Measurements from ENCODE around the gene RPS15.

Gene RPS15

DNA sequence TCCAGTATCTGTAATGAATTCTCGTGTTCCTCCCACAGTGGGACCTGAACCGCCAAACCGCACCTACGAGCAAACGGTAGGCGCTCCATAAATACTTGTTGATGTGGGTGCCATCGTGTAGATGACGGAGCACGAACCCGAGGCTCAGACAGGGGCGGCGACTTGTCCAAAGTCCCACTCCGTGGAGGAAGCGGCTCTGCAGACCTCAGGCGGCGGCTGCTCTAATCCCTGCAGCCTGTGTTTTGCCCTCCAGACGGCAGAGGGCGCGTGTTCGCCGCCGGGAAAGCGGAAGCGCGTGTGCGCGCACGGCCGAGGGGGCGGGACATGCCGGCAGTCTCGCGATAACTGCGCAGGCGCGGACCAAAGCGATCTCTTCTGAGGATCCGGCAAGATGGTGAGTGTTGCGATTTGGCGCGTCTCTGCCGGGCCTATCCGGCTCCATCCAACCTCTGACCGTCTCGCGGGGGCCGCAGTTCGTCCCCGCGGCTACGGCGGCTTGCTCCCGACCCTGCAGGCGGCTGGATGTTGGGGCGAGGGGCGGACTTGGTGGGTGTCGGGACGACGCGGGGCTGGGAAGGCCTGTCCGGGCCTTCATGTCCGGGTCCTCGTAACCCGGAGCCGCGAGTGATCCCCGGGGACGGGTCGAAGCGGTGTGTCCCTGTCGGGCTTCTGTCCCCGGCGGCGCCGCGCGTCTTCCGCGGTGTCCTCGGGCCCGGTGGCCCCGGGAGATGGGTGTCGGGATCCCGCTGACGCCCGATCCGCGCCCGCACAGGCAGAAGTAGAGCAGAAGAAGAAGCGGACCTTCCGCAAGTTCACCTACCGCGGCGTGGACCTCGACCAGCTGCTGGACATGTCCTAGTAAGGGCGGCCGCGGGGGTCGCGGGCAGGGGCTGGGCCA, at the start of gene RPS15:
Gene RPS15 (plus strand): TSS at position 362 of the 898 bp plus-strand sequence. CDS start 30 bp downstream, at position 392.
- peak; percentile 90 to 95 (median 93) for DNase-seq (ENCODE audit: low read depth in 2 of 3, low spot score in 1 of 3)

- no peak for DNase-seq (ENCODE audit: low read depth in 2 of 3, low spot score in 1 of 3)
Observed at GRCh38 chr19:1388637-1389026, 49.6 kb upstream of the RPS15 start.

DNA sequence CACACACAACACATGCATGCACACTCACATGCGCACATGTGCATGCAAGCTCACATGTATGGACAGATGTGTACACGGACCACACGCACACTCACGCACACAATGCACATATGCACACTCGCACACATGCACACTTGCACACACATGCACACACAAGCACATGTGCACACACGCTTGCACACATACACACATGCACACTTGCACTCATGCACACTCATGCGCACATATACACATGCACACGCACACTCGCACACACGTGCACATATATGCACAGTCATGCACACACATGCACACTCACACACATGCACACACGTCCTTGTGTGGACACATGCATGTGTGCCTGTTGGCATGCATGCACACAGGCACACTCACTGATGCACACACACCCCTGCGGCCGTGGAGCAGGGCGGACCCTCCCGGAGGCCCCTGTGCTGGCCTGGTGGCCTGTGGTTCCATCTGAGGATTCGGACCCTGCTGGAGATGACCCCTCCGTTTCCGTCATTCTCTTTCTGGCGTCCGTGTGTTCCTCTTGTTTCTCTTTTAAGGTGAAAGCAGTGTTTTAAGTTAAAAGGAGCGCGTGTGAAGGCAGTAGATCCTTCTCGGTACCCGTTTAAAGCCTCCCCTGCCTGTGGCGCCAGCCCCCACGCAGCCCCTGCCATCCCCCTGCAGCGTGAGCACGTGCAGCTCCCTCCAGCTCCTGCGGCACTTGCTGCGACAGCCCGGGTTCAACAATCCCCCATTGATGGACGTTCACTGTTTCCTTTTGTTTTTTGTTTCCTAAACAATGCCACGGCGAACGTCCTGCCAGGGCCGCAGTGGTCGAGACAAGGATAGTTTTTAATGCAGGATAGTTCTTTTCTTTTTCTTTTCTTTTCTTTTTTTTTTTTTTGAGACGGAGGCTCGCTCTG, 48.9 kb upstream of the RPS15 start:
- DNase-seq (ENCODE audit: low read depth in 2 of 3, low spot score in 1 of 3), result no peak

DNA sequence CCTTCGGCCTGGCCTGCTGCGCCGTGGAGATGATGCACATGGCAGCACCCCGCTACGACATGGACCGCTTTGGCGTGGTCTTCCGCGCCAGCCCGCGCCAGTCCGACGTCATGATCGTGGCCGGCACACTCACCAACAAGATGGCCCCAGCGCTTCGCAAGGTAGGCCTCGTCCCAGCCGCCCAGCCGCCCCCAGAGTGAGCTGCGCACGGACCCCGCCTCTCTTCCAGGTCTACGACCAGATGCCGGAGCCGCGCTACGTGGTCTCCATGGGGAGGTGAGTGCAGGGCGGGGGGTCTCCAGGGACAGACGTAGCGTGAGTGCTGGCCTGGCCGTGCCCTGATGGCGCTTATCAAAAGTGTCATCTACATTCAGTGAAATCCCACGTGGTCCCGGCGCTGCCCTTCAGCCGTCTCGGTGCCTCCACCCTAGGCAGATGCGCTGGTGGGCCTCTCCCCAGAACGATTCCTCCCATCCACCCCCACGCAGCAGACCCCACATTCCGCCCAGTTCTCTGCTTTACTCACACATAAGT, 47.2 kb upstream of the RPS15 start:
- DNase-seq (ENCODE audit: low read depth in 2 of 3, low spot score in 1 of 3), result no peak

GRCh38 chr19:1392407-1392806, 45.8 kb upstream of the RPS15 start:
- DNase-seq (ENCODE audit: low read depth in 2 of 3, low spot score in 1 of 3), result no peak

DNA sequence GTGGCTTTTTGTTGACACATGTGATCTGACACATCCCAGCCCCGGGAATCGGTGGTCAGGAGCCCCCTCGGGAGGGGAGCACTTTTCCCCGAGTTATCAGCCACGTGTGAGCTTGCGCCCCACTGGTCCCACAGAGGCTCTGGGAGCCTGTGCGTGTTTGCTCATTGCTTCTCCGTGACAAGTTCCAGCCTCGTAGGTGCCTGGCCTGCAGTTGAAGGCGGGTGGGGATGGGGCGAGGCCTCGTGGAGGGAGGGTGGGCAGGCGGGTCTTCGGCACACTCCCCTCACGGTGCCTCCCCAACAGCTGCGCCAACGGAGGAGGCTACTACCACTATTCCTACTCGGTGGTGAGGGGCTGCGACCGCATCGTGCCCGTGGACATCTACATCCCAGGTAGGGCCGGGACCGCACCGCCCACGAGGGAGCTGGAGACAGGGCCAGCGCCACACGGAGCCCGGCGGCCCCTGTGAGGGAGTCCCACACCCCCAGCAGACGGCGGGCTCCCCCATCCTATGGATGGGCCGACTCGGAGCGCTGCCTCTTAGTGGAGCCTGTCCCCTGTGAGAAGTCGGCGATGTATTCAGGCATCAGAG, 45.2 kb upstream of the RPS15 start:
- no peak for DNase-seq (ENCODE audit: low read depth in 2 of 3, low spot score in 1 of 3)

GRCh38 chr19:1393841-1394240, 44.4 kb upstream of the RPS15 start:
- DNase-seq (ENCODE audit: low read depth in 2 of 3, low spot score in 1 of 3), result no peak

DNA sequence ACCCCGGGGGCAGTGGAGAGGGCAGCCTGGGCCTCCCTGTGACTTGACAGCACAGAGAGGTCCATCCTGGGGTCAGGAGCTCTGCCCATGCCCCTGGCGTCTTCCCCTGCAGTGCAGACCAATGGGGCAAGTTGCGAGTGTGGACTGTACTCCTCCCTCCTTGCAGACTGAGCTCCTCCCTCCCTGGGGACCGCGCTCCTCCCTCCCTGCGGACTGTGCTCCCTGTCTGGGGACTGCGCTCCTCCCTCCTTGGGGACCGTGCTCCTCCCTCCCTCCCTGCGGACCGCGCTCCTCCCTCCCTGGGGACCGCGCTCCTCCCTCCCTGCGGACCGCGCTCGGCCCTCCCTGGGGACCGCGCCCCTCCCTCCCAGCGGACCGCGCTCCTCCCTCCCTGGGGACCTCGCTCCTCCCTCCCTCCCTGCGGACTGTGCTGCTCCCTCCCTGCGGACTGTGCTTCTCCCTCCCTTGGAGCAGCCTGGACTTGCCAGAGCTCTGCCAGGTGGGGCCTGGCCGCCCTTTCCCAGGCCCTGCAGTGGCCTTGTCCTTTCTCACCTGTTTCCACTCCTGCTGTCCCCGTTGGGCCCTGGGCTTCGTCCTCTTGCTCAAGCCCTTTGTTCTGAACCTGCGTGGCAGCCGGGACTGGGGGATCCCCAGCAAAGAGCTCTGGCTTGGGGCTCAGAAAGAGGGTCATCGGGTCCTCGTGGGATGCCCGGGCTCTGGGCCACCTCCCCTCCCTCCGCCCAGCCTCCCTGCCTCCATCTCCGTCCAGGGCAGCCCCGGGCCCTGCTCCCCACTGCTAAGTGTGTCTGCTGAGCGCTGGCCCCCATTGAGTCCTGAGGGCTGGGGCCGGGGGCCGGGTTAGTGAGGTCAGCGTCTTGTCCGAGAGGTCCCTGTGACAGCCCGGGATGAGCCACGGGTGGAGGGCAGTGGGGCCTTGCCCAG, 43.7 kb upstream of the RPS15 start:
- DNase-seq (ENCODE audit: low read depth in 2 of 3, low spot score in 1 of 3), result no peak

GRCh38 chr19:1395194-1396018, 42.8 kb upstream of the RPS15 start:
- no peak for DNase-seq (ENCODE audit: low read depth in 2 of 3, low spot score in 1 of 3)

- no peak for DNase-seq (ENCODE audit: low read depth in 2 of 3, low spot score in 1 of 3)
Observed at GRCh38 chr19:1396019-1396767, 42.0 kb upstream of the RPS15 start.

DNA sequence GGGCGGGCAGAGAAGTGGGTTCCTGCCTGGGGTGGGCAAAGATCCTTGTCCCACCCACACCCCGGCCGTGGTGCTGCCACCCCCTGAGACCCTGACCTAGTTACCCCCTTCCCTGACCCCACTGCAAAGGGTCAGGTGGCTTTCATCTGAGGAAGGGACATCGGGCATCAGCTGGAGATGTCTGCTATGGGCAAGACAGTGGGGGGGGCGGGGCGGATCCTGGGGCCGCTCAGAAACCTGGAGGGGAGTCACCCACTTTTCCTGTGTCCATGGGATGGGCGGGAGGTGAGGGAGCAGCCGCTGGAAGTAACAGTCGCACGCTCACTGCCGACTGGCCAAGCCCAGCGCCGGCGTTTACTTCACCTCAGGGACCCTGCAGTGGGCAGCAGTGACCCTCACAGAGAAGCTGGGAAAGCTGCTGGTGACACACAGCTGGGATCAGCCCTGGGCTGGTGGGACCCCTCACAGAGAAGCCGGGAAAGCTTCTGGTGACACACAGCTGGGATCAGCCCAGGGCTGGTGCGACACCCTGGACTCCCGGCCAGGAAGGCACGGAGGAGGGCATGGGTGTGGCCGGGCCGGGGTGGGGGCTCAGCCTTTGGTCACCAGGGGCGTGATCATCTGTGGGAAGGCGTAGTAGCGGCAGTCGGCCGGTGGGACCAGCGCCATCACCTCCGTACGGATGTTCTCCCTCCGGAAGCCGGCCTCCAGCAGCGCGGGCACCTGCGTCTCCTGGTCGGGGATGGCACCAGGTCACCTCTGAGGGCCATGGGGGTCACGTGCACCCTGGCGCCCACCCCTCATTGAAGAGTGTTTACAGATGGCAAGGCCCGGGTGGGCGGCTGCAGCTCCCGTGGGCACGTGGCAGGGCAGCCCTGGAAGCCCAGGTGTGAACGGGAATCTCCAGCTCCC, 41.2 kb upstream of the RPS15 start:
- DNase-seq (ENCODE audit: low read depth in 2 of 3, low spot score in 1 of 3), result no peak

DNA sequence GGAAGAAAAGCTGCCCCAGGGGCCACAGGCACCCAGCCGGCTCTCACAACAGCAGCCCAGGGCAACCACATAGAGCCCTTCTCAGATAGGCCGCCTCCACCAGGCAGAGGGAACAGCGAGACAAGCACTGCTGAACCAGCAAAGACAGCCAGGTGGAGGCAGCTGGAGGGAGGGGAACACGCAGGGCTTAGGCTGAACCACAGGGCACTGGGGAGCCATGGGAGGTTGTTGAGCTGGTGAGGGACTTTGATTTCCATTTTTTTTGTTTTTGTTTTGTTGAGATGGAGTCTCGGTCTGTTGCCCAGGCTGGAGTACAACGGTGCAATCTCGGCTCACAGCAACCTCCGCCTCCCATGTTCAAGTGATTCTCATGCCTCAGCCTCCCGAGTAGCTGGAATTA, 40.4 kb upstream of the RPS15 start:
- no peak for DNase-seq (ENCODE audit: low read depth in 2 of 3, low spot score in 1 of 3)

DNA sequence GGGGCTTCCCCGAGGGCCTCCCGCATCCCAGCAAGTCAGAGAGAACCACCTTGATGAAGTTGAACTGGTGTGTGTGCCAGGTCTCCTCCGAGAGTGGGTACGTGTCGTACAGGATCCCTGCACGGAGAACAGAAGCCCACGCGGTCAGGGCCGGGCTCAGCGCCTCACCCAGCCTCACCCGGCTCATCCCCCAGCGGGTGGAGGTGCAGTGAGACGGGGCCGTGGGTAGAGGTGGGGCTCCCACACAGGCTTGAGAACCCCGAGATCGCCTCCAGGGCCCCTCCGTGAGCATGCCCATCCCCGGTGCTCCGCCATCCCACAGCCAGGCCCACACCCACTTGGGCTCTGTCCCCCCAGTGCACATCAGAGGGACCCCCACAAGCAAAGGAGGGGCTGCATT, 39.1 kb upstream of the RPS15 start:
- DNase-seq (ENCODE audit: low read depth in 2 of 3, low spot score in 1 of 3), result no peak

DNA sequence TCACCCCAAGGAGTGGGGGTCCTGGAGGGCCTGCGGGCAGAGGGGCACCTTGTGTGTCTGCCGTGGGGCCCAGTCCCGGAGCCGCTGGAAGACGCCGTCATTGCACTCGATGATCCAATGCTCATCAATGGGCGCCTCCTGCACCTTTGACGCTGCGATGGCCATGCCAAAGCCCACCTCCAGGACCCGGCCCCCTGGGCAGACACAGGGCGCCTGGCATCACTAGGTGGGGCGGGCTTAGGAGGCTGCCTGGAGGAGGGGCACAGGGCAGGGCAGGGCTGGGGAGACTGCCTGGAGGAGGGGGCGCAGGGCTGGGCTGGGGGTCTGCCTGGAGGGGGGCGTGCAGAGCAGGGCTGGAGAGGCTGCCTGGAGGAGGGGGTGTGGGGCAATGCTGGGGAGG, 38.5 kb upstream of the RPS15 start:
- no peak for DNase-seq (ENCODE audit: low read depth in 2 of 3, low spot score in 1 of 3)

DNA sequence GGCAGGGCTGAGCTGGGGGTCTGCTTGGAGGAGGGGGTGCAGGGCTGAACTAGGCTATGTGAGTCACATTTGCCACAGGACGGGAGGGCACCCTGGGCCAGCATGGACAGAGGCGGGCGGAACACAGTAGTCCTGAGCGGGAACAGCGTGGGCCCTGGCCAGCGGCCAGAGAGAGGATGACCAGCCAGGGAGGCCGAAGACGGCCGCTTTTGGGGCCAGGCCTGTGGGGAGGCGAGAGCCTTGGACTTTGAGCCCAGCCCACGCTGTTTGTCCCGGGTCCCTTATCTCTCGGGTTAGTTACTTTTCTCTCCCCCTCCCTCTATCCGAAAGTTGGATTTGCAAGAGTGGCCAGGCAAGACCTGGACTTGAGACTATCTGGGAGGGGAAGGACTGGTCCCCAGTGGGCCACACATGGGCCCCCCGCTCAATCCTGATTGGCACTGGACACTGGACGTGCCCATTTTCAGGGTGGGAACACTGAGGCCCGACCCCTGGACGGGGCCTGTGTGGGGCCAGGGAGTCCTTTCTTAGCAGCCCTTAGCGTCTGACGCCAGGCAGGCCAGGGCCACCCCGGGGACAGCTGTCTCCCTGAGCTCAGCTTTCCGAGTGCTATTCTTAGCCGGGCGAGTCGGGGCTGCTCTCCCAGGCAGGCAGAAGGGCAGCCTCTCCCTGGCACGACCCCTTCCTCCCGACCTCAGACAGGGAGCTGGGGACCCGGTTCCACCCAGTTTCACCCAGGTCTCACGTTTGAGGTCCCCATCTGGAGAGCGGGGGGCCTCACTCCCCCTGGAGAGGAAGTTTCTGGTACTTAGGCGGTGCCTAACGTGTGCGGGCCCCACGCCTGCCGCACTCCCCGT, 37.7 kb upstream of the RPS15 start:
- DNase-seq (ENCODE audit: low read depth in 2 of 3, low spot score in 1 of 3), result no peak

DNA sequence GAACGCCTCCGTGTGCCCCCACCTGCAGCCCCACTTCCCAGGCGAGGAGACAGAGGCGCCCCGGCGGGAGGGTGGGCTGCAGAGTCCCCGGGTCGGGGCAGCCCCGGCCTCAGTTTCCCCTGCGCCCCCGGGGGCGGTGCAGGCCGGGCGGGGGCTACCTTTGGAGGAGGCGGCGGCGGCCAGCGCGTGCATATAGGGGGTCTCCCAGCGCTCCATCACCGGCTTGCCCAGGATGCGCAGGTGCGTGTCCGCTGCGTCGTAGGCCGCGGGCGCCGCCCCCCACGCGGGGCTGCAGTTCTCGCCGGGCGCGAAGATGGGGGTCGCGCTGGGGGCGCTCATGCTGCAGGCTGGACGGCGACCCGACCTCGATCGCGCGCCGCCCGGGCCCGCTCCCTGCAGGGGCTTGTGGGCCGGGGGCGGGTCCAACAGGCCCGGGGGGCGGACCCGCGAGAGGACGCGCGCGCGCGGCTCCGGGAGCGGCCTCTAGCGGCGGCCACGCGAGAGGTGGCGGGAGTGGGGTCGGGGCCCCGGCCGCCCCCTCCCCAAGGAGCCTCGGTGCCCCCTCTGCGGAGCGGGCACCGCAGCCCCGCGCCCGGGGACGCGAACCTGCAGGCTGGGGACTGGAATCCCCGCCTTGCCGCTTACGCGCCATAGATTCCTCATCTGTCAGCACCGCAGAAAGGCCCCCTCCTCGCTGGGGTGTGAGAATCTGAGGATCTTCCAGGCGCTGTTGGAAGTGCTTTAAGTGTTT, 36.9 kb upstream of the RPS15 start, which contains the start of gene GAMT:
Gene GAMT (minus strand): TSS at position 405 of the 751 bp plus-strand sequence. CDS start 66 bp downstream, at position 339.
- peak in 2 of 3 donors; percentile 25 to 45 for DNase-seq (ENCODE audit: low read depth in 2 of 3, low spot score in 1 of 3)

Measured in stimulated activated CD4-positive, alpha-beta T cell treated with anti-CD3 and anti-CD28 coated beads, Interleukin-12 subunit alpha, Interleukin-12 subunit beta, amount 100 ng/mL, for 48 hours (primary cell).